HEK293 (cell line): ENCODE measurements around the gene ZNF613.

ENCODE experiments used
- CTCF ChIP-seq: fragments of 450-650 bp; formaldehyde crosslinking; IDR thresholded peaks from 2 replicates; pipeline ENCODE4 v1.5.1; 2016; ENCODE audit warnings: missing biosample characterization, missing genetic modification characterization
- REPIN1 ChIP-seq: fragments of 450-650 bp; formaldehyde crosslinking; IDR thresholded peaks from 2 replicates; pipeline ENCODE4 v1.5.1; 2017; ENCODE audit warnings: missing biosample characterization, missing genetic modification characterization, low read depth
- SP7 ChIP-seq: fragments of 450-650 bp; formaldehyde crosslinking; IDR thresholded peaks from 2 replicates; pipeline ENCODE4 v1.5.1; 2016; ENCODE audit warnings: missing biosample characterization, missing genetic modification characterization
- ZFP37 ChIP-seq: fragments of 450-650 bp; formaldehyde crosslinking; IDR thresholded peaks from 2 replicates; pipeline ENCODE4 v1.5.1; 2016; ENCODE audit warnings: missing biosample characterization, missing genetic modification characterization
- ZNF121 ChIP-seq: fragments of 450-650 bp; formaldehyde crosslinking; IDR thresholded peaks from 2 replicates; pipeline ENCODE4 v1.5.1; 2016; ENCODE audit warnings: missing biosample characterization, missing genetic modification characterization
- ZNF280C ChIP-seq: fragments of 450-650 bp; formaldehyde crosslinking; IDR thresholded peaks from 2 replicates; pipeline ENCODE4 v1.5.1; 2016; ENCODE audit warnings: missing biosample characterization, missing genetic modification characterization
- ZNF645 ChIP-seq: fragments of 450-650 bp; formaldehyde crosslinking; IDR thresholded peaks from 2 replicates; pipeline ENCODE4; 2016; ENCODE audit warnings: missing biosample characterization, missing genetic modification characterization

- TF ChIP-seq ZNF280C (tag by site-specific recombination) (no peak), CTCF (tag by site-specific recombination) (no peak), ZFP37 (tag by site-specific recombination) (no peak), ZNF121 (tag by site-specific recombination) (no peak), SP7 (tag by site-specific recombination) (no peak), ZNF645 (tag by site-specific recombination) (no peak), REPIN1 (tag by site-specific recombination) (no peak)
Measured at GRCh38 chr19:51884713-51885112, 42.6 kb upstream of the ZNF613 start.
